IMR-90 (cell line): ENCODE data around the gene RNASE7. TPM values are rescaled to one million over a fixed set of nuclear protein-coding genes. Genes with fewer than 3 reads are reported as not detected.

ENCODE experiments used
- ELK1 ChIP-seq: fragments of 150-350 bp; IDR thresholded peaks from 2 replicates; pipeline ENCODE4 v1.6.1; 2016; ENCODE audit warnings: low read depth, mild to moderate bottlenecking, low read length, moderate library complexity, borderline replicate concordance
- RAD21 ChIP-seq: IDR thresholded peaks from 2 replicates; pipeline ENCODE4 v1.6.1; 2012; ENCODE audit warnings: low read length, improper control_type of control experiment
- polyA plus RNA-seq, 3 experiments: library from polyadenylated mRNA; depleted of rRNA; stranded (reverse); fragments of >200 nt; gene quantifications; 2 replicates each; pipeline ENCODE4 v1.2.3, GENCODE V29; 2012; ENCODE audit warnings: low replicate concordance in 1 of 3
- total RNA-seq: library from RNA; depleted of rRNA; stranded (reverse); fragments of >200 nt; gene quantifications from 2 replicates; pipeline ENCODE4 v1.2.3, GENCODE V29; 2012

Gene RNASE7
- total and polyA plus RNA-seq, 2 of the 4 experiments (the other 2 are of a cell fraction) = not detected

DNA sequence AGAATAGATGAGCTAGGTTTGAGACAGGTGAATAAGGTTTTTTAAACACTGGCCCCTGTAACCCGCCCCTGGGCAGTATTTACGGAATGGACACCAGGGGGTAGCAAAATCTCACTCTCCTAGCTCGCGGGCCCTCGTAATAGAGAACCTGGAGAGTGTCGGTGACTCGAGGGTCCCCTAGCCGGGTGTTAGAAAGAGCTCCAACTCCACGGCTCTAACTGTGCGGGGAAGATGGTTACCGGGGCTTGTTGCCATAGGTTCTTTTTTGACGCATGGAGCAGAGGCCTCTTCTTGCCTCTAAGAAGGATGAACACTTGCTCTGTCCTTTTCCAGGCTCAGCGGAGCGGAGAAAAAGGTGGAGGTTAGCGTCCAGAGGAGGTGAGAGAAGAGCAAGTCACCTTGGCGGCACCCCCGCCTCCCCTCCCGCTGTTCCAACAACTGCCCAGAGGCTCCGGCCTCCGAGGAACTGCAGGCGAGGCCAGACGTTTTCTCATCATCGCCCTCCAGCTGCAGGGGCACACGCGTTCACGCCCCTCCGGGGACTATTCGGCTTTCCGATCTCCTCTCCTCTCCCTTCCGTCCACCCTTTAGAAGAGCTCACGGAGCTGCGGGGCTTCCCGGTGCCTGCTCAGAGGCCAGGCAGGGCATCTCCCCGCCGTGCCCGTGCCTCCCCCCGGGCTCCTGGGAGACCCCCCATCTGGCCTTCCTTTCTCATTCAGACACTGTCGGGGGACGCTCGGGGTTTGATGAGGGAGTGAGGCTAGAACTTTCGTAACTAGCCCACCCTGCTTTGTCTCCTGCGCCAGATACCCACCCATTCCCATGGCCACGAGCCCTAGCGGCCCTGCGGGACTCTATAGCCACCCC lies 26.6 kb downstream of the RNASE7 start (continued):
- TF ChIP-seq ELK1 = no peak
- peak; percentile 81 for TF ChIP-seq RAD21
